H9 (cell line): ENCODE measurements around the gene ZFP14. TPM values are rescaled to one million over a fixed set of nuclear protein-coding genes. Genes with fewer than 3 reads are reported as not detected.

Experiments used
- DNase-seq: peaks from one replicate; pipeline ENCODE4 v3.0.0-alpha.2; 2017
- H2AFZ ChIP-seq: one replicate; pipeline ENCODE4 v1.6.1; 2013; ENCODE audit warnings: mild to moderate bottlenecking, low read length, control low read depth, moderate library complexity
- H2AK5ac ChIP-seq: 2 replicates; pipeline ENCODE4 v1.6.1; 2013; ENCODE audit warnings: low read length, control low read depth, mixed read lengths; ENCODE audit not compliant: insufficient read length
- H2BK120ac ChIP-seq: one replicate; pipeline ENCODE4 v1.6.1; 2013; ENCODE audit warnings: low read depth, mild to moderate bottlenecking, low read length, control low read depth, inconsistent platforms; ENCODE audit not compliant: poor library complexity, severe bottlenecking
- H2BK12ac ChIP-seq: 2 replicates; pipeline ENCODE4 v1.6.1; 2013; ENCODE audit warnings: low read length, control low read depth, mixed read lengths, low read depth; ENCODE audit not compliant: insufficient read length
- H2BK15ac ChIP-seq: 2 replicates; pipeline ENCODE4 v1.6.1; 2013; ENCODE audit warnings: low read depth, low read length, control low read depth
- H2BK20ac ChIP-seq: one replicate; pipeline ENCODE4 v1.6.1; 2013; ENCODE audit warnings: low read depth, mild to moderate bottlenecking, low read length, control low read depth, inconsistent platforms; ENCODE audit not compliant: poor library complexity, severe bottlenecking
- H2BK5ac ChIP-seq: 2 replicates; pipeline ENCODE4 v1.6.1; 2013; ENCODE audit warnings: low read length, control low read depth, mixed read lengths; ENCODE audit not compliant: insufficient read length
- H3K14ac ChIP-seq: 2 replicates; pipeline ENCODE4 v1.6.1; 2013; ENCODE audit warnings: low read length, control low read depth; ENCODE audit not compliant: insufficient read depth
- H3K18ac ChIP-seq: 2 replicates; pipeline ENCODE4 v1.6.1; 2013; ENCODE audit warnings: low read depth, mild to moderate bottlenecking, mixed read lengths, low read length, control low read depth; ENCODE audit not compliant: insufficient read length
- H3K23ac ChIP-seq: 2 replicates; pipeline ENCODE4 v1.6.1; 2013; ENCODE audit warnings: low read length, control low read depth, mixed read lengths, low read depth; ENCODE audit not compliant: insufficient read length
- H3K23me2 ChIP-seq: 2 replicates; pipeline ENCODE4 v1.6.1; 2013; ENCODE audit warnings: low read depth, mild to moderate bottlenecking, mixed read lengths, low read length, control low read depth; ENCODE audit not compliant: insufficient read length, poor library complexity, severe bottlenecking
- H3K27ac ChIP-seq: 2 replicates; pipeline ENCODE4 v1.5.1; 2013; ENCODE audit warnings: low read length, control low read depth, mixed read lengths, low read depth; ENCODE audit not compliant: insufficient read length
- H3K27me3 ChIP-seq: 2 replicates; pipeline ENCODE4 v1.6.1; 2013; ENCODE audit warnings: low read length, control low read depth, inconsistent platforms; ENCODE audit not compliant: insufficient read depth
- H3K4ac ChIP-seq: 2 replicates; pipeline ENCODE4 v1.6.1; 2013; ENCODE audit warnings: low read depth, mild to moderate bottlenecking, control low read depth, inconsistent platforms, low read length, moderate library complexity
- H3K4me1 ChIP-seq: 2 replicates; pipeline ENCODE4 v1.6.1; 2013; ENCODE audit warnings: low read length, control low read depth, inconsistent platforms; ENCODE audit not compliant: insufficient read depth
- H3K4me2 ChIP-seq: 2 replicates; pipeline ENCODE4 v1.6.1; 2013; ENCODE audit warnings: low read length, control low read depth, mixed read lengths; ENCODE audit not compliant: insufficient read length, insufficient read depth
- H3K56ac ChIP-seq: 2 replicates; pipeline ENCODE4 v1.6.1; 2013; ENCODE audit warnings: low read depth, mild to moderate bottlenecking, mixed read lengths, low read length, control low read depth; ENCODE audit not compliant: insufficient read length
- H3K79me1 ChIP-seq: 2 replicates; pipeline ENCODE4 v1.6.1; 2013; ENCODE audit warnings: low read depth, mild to moderate bottlenecking, moderate library complexity, low read length, control low read depth, inconsistent platforms; ENCODE audit not compliant: insufficient read depth, poor library complexity, severe bottlenecking
- H3K79me2 ChIP-seq: 2 replicates; pipeline ENCODE4 v1.6.1; 2013; ENCODE audit warnings: low read length, control low read depth, inconsistent platforms; ENCODE audit not compliant: insufficient read depth
- H3K9ac ChIP-seq: 2 replicates; pipeline ENCODE4 v1.6.1; 2013; ENCODE audit warnings: low read length, control low read depth, mixed read lengths; ENCODE audit not compliant: insufficient read length; ENCODE audit errors: extremely low read depth
- H3K9me3 ChIP-seq: one replicate; pipeline ENCODE4 v1.6.1; 2013; ENCODE audit warnings: low read depth, low read length, inconsistent platforms; ENCODE audit not compliant: control insufficient read depth
- H3T11ph ChIP-seq: one replicate; pipeline ENCODE4 v1.6.1; 2013; ENCODE audit warnings: mild to moderate bottlenecking, low read length, control low read depth, inconsistent platforms
- H4K20me1 ChIP-seq: one replicate; pipeline ENCODE4 v1.6.1; 2013; ENCODE audit not compliant: control insufficient read depth, insufficient read length, insufficient read depth
- H4K5ac ChIP-seq: 2 replicates; pipeline ENCODE4 v1.6.1; 2013; ENCODE audit warnings: low read depth, mild to moderate bottlenecking, mixed read lengths, low read length, control low read depth; ENCODE audit not compliant: insufficient read length
- H4K8ac ChIP-seq: replicated peaks from 2 replicates; pipeline ENCODE4 v1.6.1; 2013; ENCODE audit warnings: low read length, control low read depth, mixed read lengths, low read depth; ENCODE audit not compliant: insufficient read length
- H4K91ac ChIP-seq: 2 replicates; pipeline ENCODE4 v1.6.1; 2013; ENCODE audit warnings: low read depth, mild to moderate bottlenecking, moderate library complexity, mixed read lengths, low read length, control low read depth; ENCODE audit not compliant: insufficient read length
- H3K27ac Mint-ChIP-seq, 3 experiments: 2 replicates in 2 of 3; 3 replicates in 1 of 3; pipeline ENCODE4 v1.8.0; 2020 to 2021; ENCODE audit warnings: mixed read lengths in 3 of 3, mild to moderate bottlenecking in 1 of 3, moderate library complexity in 1 of 3
- H3K27me3 Mint-ChIP-seq: 2 replicates; pipeline ENCODE4 v1.8.0; 2021; ENCODE audit warnings: low read depth, mild to moderate bottlenecking, moderate library complexity, mixed read lengths
- H3K36me3 Mint-ChIP-seq, 3 experiments: 2 replicates in 2 of 3; 3 replicates in 1 of 3; pipeline ENCODE4 v1.8.0; 2020 to 2021; ENCODE audit warnings: low read depth in 3 of 3, mixed read lengths in 3 of 3; ENCODE audit not compliant: insufficient read depth in 1 of 3
- H3K4me1 Mint-ChIP-seq, 2 experiments: 2 replicates each; pipeline ENCODE4 v1.8.0; 2020; ENCODE audit warnings: mixed read lengths in 2 of 2
- H3K4me3 Mint-ChIP-seq, 2 experiments: 2 replicates in 1 of 2; 3 replicates in 1 of 2; pipeline ENCODE4 v1.8.0; 2020 to 2021; ENCODE audit warnings: mild to moderate bottlenecking in 2 of 2, mixed read lengths in 2 of 2, moderate library complexity in 1 of 2
- H3K9me3 Mint-ChIP-seq, 2 experiments: 2 replicates in 1 of 2; 3 replicates in 1 of 2; pipeline ENCODE4 v1.8.0; 2020; ENCODE audit warnings: mild to moderate bottlenecking in 2 of 2, mixed read lengths in 2 of 2, moderate library complexity in 1 of 2
- WGBS: extraction: QIAGEN DNeasy Blood & Tissue Kit; methylation state at CpG from one replicate; pipeline ENCODE4 v1.1.7; 2013; ENCODE audit warnings: missing lambda C conversion rate, low lambda C conversion rate, mixed read lengths; ENCODE audit not compliant: insufficient read length; ENCODE audit errors: extremely low coverage; 5-methylcytosine and 5-hydroxymethylcytosine counted together
- total RNA-seq: library from RNA; stranded (reverse); gene quantifications from 2 replicates; pipeline ENCODE4 v1.2.1, GENCODE V29; 2021
- TF ChIP-seq, protein P1 (sequence below): fragments of 200-600 bp; sonication (generic); conservative IDR thresholded peaks from 3 replicates; pipeline ENCODE4 v1.8.0; 2021; ENCODE audit warnings: antibody characterized with exemption, mild to moderate bottlenecking

The ZFP14 gene
- total RNA-seq, 1 experiment from 2014 or later: 4.5 TPM

DNA sequence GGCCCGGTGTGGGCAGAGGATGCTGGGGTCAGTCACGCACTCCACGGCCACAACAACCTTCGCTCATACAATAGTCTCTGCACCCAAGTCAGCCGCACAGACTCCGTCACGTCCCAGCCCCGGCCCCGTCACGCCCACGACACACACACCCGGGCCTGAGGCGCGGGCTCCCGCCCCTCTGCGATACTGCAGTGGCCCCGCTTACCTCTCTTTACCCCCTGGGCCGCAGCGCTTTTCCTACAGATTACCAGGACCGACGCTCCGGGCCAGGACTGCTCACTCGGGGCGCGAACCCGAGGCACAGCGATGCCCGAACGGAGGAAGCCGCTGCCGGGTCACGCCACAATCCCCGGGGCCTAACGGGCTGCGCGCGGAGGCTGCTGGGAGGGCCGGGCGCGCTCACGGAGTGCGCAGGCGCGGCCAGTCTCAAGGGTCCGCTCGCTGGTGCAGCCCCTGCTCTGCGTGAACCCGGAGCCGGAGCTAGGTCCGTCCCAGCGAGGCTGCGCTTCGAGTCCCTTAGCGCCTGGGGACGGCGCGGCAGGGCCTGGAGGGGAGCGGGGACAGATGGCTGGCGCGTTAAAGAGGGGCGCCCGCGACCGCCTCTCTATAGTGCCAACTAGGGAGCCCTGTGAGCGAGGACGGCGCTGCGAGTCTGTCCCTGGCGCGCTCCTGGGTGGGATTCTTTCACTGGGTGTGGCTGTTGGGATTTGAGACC, 39.4 kb upstream of the ZFP14 start, which contains the start of gene ZFP82:
TSS of gene ZFP82 (minus strand) at position 358 of the 715 bp plus-strand sequence. CDS start 8,855 bp downstream, outside the sequence.
- Histone ChIP-seq H2BK15ac (no peak within 1 kb of the TSS), H3K23ac (no peak within 1 kb of the TSS), H3K79me1 (no peaks in the 10 kb centered on the region), H4K20me1 (no peaks in the 10 kb centered on the region), H3K14ac (peak within 1 kb of the TSS; percentile 90), H4K5ac (no peak within 1 kb of the TSS), H2BK12ac (no peak within 1 kb of the TSS), H3K79me2 (peaks cover 4% of the 10 kb centered on the region; the same call in 1 of the 2 replicates), H3K4me1 (no peaks in the 10 kb centered on the region), H2BK20ac (no peak within 1 kb of the TSS), H2BK120ac (no peak within 1 kb of the TSS), H3K4ac (no peak within 1 kb of the TSS), H3K23me2 (peaks cover 7% of the 10 kb centered on the region), H4K8ac (no peak within 1 kb of the TSS), H3K9me3 (no peaks in the 10 kb centered on the region), H3K27me3 (no peaks in the 10 kb centered on the region; the same call in 1 of the 2 replicates), H3K9ac (peak within 1 kb of the TSS; percentile 77), H3K18ac (peak within 1 kb of the TSS; percentile 89), H3T11ph (no peak within 1 kb of the TSS), H2BK5ac (no peak within 1 kb of the TSS), H3K4me2 (peak within 1 kb of the TSS; percentile 68), H2AK5ac (no peak within 1 kb of the TSS), H4K91ac (no peak within 1 kb of the TSS), H3K27ac (no peak within 1 kb of the TSS), H3K56ac (no peak within 1 kb of the TSS), H2AFZ (no peak within 1 kb of the TSS)
- no CpG with 5 or more reads among the region's 70 CpGs for WGBS
- TF ChIP-seq, protein P1, sequence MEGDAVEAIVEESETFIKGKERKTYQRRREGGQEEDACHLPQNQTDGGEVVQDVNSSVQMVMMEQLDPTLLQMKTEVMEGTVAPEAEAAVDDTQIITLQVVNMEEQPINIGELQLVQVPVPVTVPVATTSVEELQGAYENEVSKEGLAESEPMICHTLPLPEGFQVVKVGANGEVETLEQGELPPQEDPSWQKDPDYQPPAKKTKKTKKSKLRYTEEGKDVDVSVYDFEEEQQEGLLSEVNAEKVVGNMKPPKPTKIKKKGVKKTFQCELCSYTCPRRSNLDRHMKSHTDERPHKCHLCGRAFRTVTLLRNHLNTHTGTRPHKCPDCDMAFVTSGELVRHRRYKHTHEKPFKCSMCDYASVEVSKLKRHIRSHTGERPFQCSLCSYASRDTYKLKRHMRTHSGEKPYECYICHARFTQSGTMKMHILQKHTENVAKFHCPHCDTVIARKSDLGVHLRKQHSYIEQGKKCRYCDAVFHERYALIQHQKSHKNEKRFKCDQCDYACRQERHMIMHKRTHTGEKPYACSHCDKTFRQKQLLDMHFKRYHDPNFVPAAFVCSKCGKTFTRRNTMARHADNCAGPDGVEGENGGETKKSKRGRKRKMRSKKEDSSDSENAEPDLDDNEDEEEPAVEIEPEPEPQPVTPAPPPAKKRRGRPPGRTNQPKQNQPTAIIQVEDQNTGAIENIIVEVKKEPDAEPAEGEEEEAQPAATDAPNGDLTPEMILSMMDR: no peak
- Mint-ChIP-seq H3K9me3 (peaks cover 0 to 2% of the 10 kb centered on the region in 2 experiments; a peak in 2 of 5 replicates), H3K27ac (peak within 1 kb of the TSS; percentile 84 to 98 (median 96); a peak in 6 of 7 replicates), H3K4me1 (peaks cover 12 to 14% of the 10 kb centered on the region in 2 experiments), H3K4me3 (peak within 1 kb of the TSS; percentile 94 to 95), H3K27me3 (peaks cover 4% of the 10 kb centered on the region; the same call in 1 of the 2 replicates), H3K36me3 (peaks cover 14 to 26% (median 20%) of the 10 kb centered on the region in 3 experiments)
- DNase-seq: peak; percentile 91
